ENCODE measurements around the gene STEAP3. TPM values are rescaled to one million over a fixed set of nuclear protein-coding genes. Genes with fewer than 3 reads are reported as not detected.
A peak's percentile ranks its signal among the peaks of the same experiment; 100 is the strongest.

Gene STEAP3
- total RNA-seq, 1 donor from 2014 or later: 38.8 TPM

DNA sequence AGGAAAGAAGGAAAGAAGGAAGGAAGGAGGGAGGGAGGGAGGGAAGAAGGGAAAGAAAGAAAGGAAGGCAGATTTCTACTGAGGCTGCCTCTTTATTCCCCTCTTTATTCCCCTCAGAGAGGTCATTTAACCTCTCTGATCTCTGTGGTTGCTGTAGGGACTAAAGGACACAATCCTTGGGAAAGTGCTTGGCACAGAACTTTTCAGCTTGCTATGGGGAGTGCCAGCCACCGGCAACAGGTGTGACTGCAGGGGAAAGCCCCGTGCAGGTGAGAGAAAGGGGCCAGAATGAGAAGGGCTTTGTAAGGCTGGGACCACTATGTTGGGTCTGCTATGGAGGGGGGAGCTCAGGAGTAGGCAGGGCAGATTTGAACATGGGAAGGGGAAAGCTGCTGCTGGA, 27.7 kb upstream of the STEAP3 start:
- Histone ChIP-seq H3K9me3 (ENCODE audit: insufficient read depth, low read depth, low read length) (no peaks in the 10 kb centered on the region), H4K20me1 (ENCODE audit: insufficient read depth, low read length) (no peaks in the 10 kb centered on the region), H3K27me3 (ENCODE audit: insufficient read depth, low read length) (peaks cover 3% of the 10 kb centered on the region), H2AFZ (ENCODE audit: low read depth, low read length) (no peak overlapping the region), H3K36me3 (ENCODE audit: insufficient read depth, low read length) (no peaks in the 10 kb centered on the region), H3K9ac (ENCODE audit: low read length) (no peak overlapping the region), H3K79me2 (ENCODE audit: insufficient read depth, low read length) (no peaks in the 10 kb centered on the region), H3K4me2 (ENCODE audit: low read length) (no peak overlapping the region), H3K4me1 (ENCODE audit: insufficient read depth, low read length) (peaks cover 11% of the 10 kb centered on the region), H3K27ac (ENCODE audit: low read depth, low read length) (no peak overlapping the region), H3K4me3 (ENCODE audit: insufficient read depth, low read depth, low read length) (no peak overlapping the region)
- FAIRE-seq (no peak), DNase-seq (ENCODE audit: low read depth) (no peak)
- Mint-ChIP-seq H3K9me3 (ENCODE audit: unreplicated experiment) (peaks cover 6% of the 10 kb centered on the region), H3K36me3 (ENCODE audit: low read depth, unreplicated experiment) (no peaks in the 10 kb centered on the region), H3K27ac (ENCODE audit: unreplicated experiment) (no peak overlapping the region), H3K4me1 (ENCODE audit: low read depth, unreplicated experiment) (peaks cover 34% of the 10 kb centered on the region), H3K4me3 (ENCODE audit: unreplicated experiment) (no peak overlapping the region), H3K27me3 (ENCODE audit: low read depth, unreplicated experiment) (peaks cover 3% of the 10 kb centered on the region)
- TF ChIP-seq, protein P1, sequence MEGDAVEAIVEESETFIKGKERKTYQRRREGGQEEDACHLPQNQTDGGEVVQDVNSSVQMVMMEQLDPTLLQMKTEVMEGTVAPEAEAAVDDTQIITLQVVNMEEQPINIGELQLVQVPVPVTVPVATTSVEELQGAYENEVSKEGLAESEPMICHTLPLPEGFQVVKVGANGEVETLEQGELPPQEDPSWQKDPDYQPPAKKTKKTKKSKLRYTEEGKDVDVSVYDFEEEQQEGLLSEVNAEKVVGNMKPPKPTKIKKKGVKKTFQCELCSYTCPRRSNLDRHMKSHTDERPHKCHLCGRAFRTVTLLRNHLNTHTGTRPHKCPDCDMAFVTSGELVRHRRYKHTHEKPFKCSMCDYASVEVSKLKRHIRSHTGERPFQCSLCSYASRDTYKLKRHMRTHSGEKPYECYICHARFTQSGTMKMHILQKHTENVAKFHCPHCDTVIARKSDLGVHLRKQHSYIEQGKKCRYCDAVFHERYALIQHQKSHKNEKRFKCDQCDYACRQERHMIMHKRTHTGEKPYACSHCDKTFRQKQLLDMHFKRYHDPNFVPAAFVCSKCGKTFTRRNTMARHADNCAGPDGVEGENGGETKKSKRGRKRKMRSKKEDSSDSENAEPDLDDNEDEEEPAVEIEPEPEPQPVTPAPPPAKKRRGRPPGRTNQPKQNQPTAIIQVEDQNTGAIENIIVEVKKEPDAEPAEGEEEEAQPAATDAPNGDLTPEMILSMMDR (IDR thresholded peaks at IDR 0.05; ENCODE audit: insufficient read depth, low read depth, low read length): no peak
- TF ChIP-seq EZH2 (IDR thresholded peaks at IDR 0.05; ENCODE audit: insufficient read depth, low read length): no peak

- Histone ChIP-seq H3K4me3 (ENCODE audit: insufficient read depth, low read depth, low read length) (no peak overlapping the region), H3K27ac (ENCODE audit: low read depth, low read length) (no peak overlapping the region), H3K79me2 (ENCODE audit: insufficient read depth, low read length) (no peaks in the 10 kb centered on the region), H3K36me3 (ENCODE audit: insufficient read depth, low read length) (no peaks in the 10 kb centered on the region), H3K9ac (ENCODE audit: low read length) (no peak overlapping the region), H3K27me3 (ENCODE audit: insufficient read depth, low read length) (peaks cover 5% of the 10 kb centered on the region), H4K20me1 (ENCODE audit: insufficient read depth, low read length) (no peaks in the 10 kb centered on the region), H2AFZ (ENCODE audit: low read depth, low read length) (no peak overlapping the region), H3K4me2 (ENCODE audit: low read length) (no peak overlapping the region), H3K4me1 (ENCODE audit: insufficient read depth, low read length) (peaks cover 11% of the 10 kb centered on the region), H3K9me3 (ENCODE audit: insufficient read depth, low read depth, low read length) (no peaks in the 10 kb centered on the region)
- H3K9me3 Mint-ChIP-seq (ENCODE audit: unreplicated experiment): peaks cover 6% of the 10 kb centered on the region
- H3K27me3 Mint-ChIP-seq (ENCODE audit: low read depth, unreplicated experiment): peaks cover 4% of the 10 kb centered on the region
- peak overlapping the region; percentile 47 for H3K27ac Mint-ChIP-seq (ENCODE audit: unreplicated experiment)
- H3K36me3 Mint-ChIP-seq (ENCODE audit: low read depth, unreplicated experiment): no peaks in the 10 kb centered on the region
- H3K4me1 Mint-ChIP-seq (ENCODE audit: low read depth, unreplicated experiment): peaks cover 34% of the 10 kb centered on the region
- TF ChIP-seq EZH2 (IDR thresholded peaks at IDR 0.05; ENCODE audit: insufficient read depth, low read length): no peak
- TF ChIP-seq, protein P1 (IDR thresholded peaks at IDR 0.05; ENCODE audit: insufficient read depth, low read depth, low read length): no peak
- no peak for DNase-seq (ENCODE audit: low read depth)
- no peak for FAIRE-seq
- peak overlapping the region; percentile 20 for H3K4me3 Mint-ChIP-seq (ENCODE audit: unreplicated experiment)
Measured at GRCh38 chr2:119196301-119197125, 27.1 kb upstream of the STEAP3 start.

DNA sequence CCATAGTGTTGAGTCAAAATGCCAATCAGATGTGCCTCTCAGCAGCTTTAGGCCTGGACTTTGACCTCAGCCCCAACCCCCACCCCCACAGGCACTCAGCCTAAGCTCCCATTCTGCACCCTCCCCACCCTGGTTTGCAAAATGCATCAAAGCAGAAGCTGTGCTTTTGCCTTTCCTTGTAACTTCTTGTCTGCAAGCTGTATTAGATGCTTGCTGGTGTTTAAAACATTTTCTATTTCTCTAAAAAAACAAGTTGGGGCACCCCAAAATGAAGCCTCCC, 26.6 kb upstream of the STEAP3 start:
- H3K9me3 Mint-ChIP-seq (ENCODE audit: unreplicated experiment): peaks cover 6% of the 10 kb centered on the region
- no peaks in the 10 kb centered on the region for H3K9me3 ChIP-seq (ENCODE audit: insufficient read depth, low read depth, low read length)
- DNase-seq (ENCODE audit: low read depth) (no peak), FAIRE-seq (no peak)
- no peak overlapping the region for H3K27ac ChIP-seq (ENCODE audit: low read depth, low read length)
- H3K27ac Mint-ChIP-seq (ENCODE audit: unreplicated experiment): peak overlapping the region; percentile 47
- H3K36me3 ChIP-seq (ENCODE audit: insufficient read depth, low read length): no peaks in the 10 kb centered on the region
- H3K4me1 ChIP-seq (ENCODE audit: insufficient read depth, low read length): peaks cover 11% of the 10 kb centered on the region
- H3K4me2 ChIP-seq (ENCODE audit: low read length): no peak overlapping the region
- H3K4me3 Mint-ChIP-seq (ENCODE audit: unreplicated experiment): no peak overlapping the region
- H3K9ac ChIP-seq (ENCODE audit: low read length): no peak overlapping the region
- H3K4me1 Mint-ChIP-seq (ENCODE audit: low read depth, unreplicated experiment): peaks cover 34% of the 10 kb centered on the region
- H3K4me3 ChIP-seq (ENCODE audit: insufficient read depth, low read depth, low read length): no peak overlapping the region
- no peaks in the 10 kb centered on the region for H4K20me1 ChIP-seq (ENCODE audit: insufficient read depth, low read length)
- TF ChIP-seq, protein P1 (IDR thresholded peaks at IDR 0.05; ENCODE audit: insufficient read depth, low read depth, low read length): no peak
- no peak for TF ChIP-seq EZH2 (IDR thresholded peaks at IDR 0.05; ENCODE audit: insufficient read depth, low read length)
- H3K36me3 Mint-ChIP-seq (ENCODE audit: low read depth, unreplicated experiment): no peaks in the 10 kb centered on the region
- no peak overlapping the region for H2AFZ ChIP-seq (ENCODE audit: low read depth, low read length)
- H3K27me3 ChIP-seq (ENCODE audit: insufficient read depth, low read length): peaks cover 5% of the 10 kb centered on the region
- H3K27me3 Mint-ChIP-seq (ENCODE audit: low read depth, unreplicated experiment): peaks cover 6% of the 10 kb centered on the region
- H3K79me2 ChIP-seq (ENCODE audit: insufficient read depth, low read length): no peaks in the 10 kb centered on the region

Measured in astrocyte (in vitro differentiated cells and primary cell).